ENCODE data around the gene PLPP2.
A peak's percentile ranks its signal among the peaks of the same experiment; 100 is the strongest.
"Not testable (repeated sequence)": the region's sequence is repeated elsewhere in the genome, so short reads cannot be mapped to it uniquely, and the experiment has no call there.

PLPP2 gene

GRCh38 chr19:256804-257203 is 34.4 kb downstream of the PLPP2 start:
- H3K9me3 ChIP-seq (ENCODE audit: control insufficient read depth, insufficient read depth, low read depth, low read length); H3K36me3 ChIP-seq (ENCODE audit: control insufficient read depth in 2 of 2, insufficient read depth in 1 of 2, low read length in 2 of 2); POLR2A ChIA-PET; H3K4me3 ChIP-seq (ENCODE audit: low read depth, low read length); H3K27ac ChIP-seq (ENCODE audit: extremely low read depth, low read depth, low read length); H3K4me1 ChIP-seq (ENCODE audit: control insufficient read depth, insufficient read depth, low read length): not testable (repeated sequence)
- CTCF ChIA-PET, result interaction anchor here (1.0 kb wide), 1 partner anchor 10 kb away, joined by 8 read pairs; no protein-coding TSS in a partner anchor

- POLR2A ChIA-PET, result not testable (repeated sequence)
- CTCF ChIA-PET, result interaction anchor here (0.8 kb wide), 1 partner anchor 258 kb away, joined by 3 read pairs; no protein-coding TSS in a partner anchor
Observed at GRCh38 chr19:252421-253186, 38.6 kb downstream of the PLPP2 start.

GRCh38 chr19:246551-246950 is 44.7 kb downstream of the PLPP2 start:
- no peaks in the 10 kb centered on the region for H3K4me1 ChIP-seq (ENCODE audit: control insufficient read depth, insufficient read depth, low read length)
- POLR2A ChIA-PET, result no interaction called here
- H3K4me3 ChIP-seq (ENCODE audit: low read depth, low read length), result no peak overlapping the region
- no peak for TF ChIP-seq ZBTB11 (tag by site-specific recombination; conservative IDR thresholded peaks at IDR 0.05; ENCODE audit: low read depth)
- no peak for TF ChIP-seq ZNF777 (tag by site-specific recombination; IDR thresholded peaks at IDR 0.05; ENCODE audit: borderline replicate concordance)
- TF ChIP-seq SCRT2 (tag by site-specific recombination; IDR thresholded peaks at IDR 0.05), result no peak
- TF ChIP-seq ZNF138 (tag by site-specific recombination; IDR thresholded peaks at IDR 0.05; ENCODE audit: borderline replicate concordance), result no peak
- no peak for TF ChIP-seq ZBTB7A (tag by site-specific recombination; IDR thresholded peaks at IDR 0.05; ENCODE audit: low read depth)
- TF ChIP-seq ZNF155 (tag by site-specific recombination; IDR thresholded peaks at IDR 0.05), result no peak
- TF ChIP-seq ZSCAN18 (tag by site-specific recombination; IDR thresholded peaks at IDR 0.05), result no peak
- no peak overlapping the region for H3K27ac ChIP-seq (ENCODE audit: extremely low read depth, low read depth, low read length)
- CTCF ChIA-PET, result interaction anchor here (0.6 to 1.9 kb wide), 3 partner anchors 11 to 353 kb away, joined by 4 to 8 read pairs (median 8); no protein-coding TSS in a partner anchor
- no peaks in the 10 kb centered on the region for H3K36me3 ChIP-seq (ENCODE audit: control insufficient read depth in 2 of 2, insufficient read depth in 1 of 2, low read length in 2 of 2)
- no peaks in the 10 kb centered on the region for H3K9me3 ChIP-seq (ENCODE audit: control insufficient read depth, insufficient read depth, low read depth, low read length)

More at GRCh38 chr19:252421-253186, 38.6 kb downstream of the PLPP2 start:
- not testable (repeated sequence) for H3K4me3 ChIP-seq (ENCODE audit: low read depth, low read length); H3K36me3 ChIP-seq (ENCODE audit: control insufficient read depth in 2 of 2, insufficient read depth in 1 of 2, low read length in 2 of 2); H3K9me3 ChIP-seq (ENCODE audit: control insufficient read depth, insufficient read depth, low read depth, low read length); H3K27ac ChIP-seq (ENCODE audit: extremely low read depth, low read depth, low read length); H3K4me1 ChIP-seq (ENCODE audit: control insufficient read depth, insufficient read depth, low read length)

DNA sequence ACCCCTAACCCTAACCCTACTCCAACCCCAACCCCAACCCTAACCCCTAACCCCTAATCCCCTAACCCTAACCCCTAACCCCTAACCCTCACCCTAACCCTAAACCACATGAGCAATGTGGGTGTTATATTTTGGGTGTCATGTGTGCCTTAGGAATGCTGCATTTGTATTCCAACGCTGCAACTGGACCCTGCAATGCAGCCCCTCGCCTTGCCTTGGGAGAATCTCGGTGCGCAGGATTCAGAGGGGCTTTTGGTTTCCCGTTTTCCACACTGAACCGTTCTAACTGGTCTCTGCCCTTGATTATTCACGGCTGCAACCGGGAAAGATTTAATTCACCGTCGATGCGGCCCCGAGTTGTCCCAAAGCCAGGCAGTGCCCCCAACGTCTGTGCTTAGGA is 45.3 kb downstream of the PLPP2 start:
- H3K27ac ChIP-seq (ENCODE audit: extremely low read depth, low read depth, low read length); H3K36me3 ChIP-seq (ENCODE audit: control insufficient read depth in 2 of 2, insufficient read depth in 1 of 2, low read length in 2 of 2); H3K9me3 ChIP-seq (ENCODE audit: control insufficient read depth, insufficient read depth, low read depth, low read length); H3K4me1 ChIP-seq (ENCODE audit: control insufficient read depth, insufficient read depth, low read length); CTCF ChIA-PET; POLR2A ChIA-PET: not testable (repeated sequence)
- TF ChIP-seq ZBTB48 (tag by site-specific recombination; IDR thresholded peaks at IDR 0.05) (0 out of 2 replicates have a peak, but pooled peaks have one; percentile 53), ZNF530 (tag by site-specific recombination; IDR thresholded peaks at IDR 0.05; ENCODE audit: low read depth) (peak; percentile 85; the same call in 1 of the 2 replicates)
- H3K4me3 ChIP-seq (ENCODE audit: low read depth, low read length), result peak overlapping the region; percentile 24
